K562 (cell line): ENCODE results near the gene CD52. TPM values are rescaled to one million over a fixed set of nuclear protein-coding genes. Genes with fewer than 3 reads are reported as not detected.
A peak's percentile ranks its signal among the peaks of the same experiment; 100 is the strongest.

Experiments used
- BCLAF1 ChIP-seq, 2 experiments: fragments of 450-650 bp in 1 of 2; IDR thresholded peaks; 2 replicates each; pipeline ENCODE4 v1.6.1; 2011 to 2017; ENCODE audit warnings: low read depth in 2 of 2, antibody characterized with exemption in 1 of 2, borderline replicate concordance in 1 of 2, low read length in 1 of 2, mild to moderate bottlenecking in 1 of 2, mixed read lengths in 1 of 2; ENCODE audit not compliant: control insufficient read depth in 1 of 2
- C11orf30 ChIP-seq: fragments of 450-650 bp; IDR thresholded peaks from 2 replicates; pipeline ENCODE4 v1.6.1; 2016; ENCODE audit warnings: low read depth, mild to moderate bottlenecking
- CXXC5 ChIP-seq: fragments of 250-450 bp; sonication (Bioruptor Pico); IDR thresholded peaks from 2 replicates; pipeline ENCODE4 v1.8.0; 2022; ENCODE audit warnings: inconsistent platforms, mild to moderate bottlenecking, moderate library complexity
- DACH1 ChIP-seq: fragments of 450-650 bp; IDR thresholded peaks from 2 replicates; pipeline ENCODE4 v1.6.1; 2018; ENCODE audit not compliant: partially characterized antibody
- KLF16 ChIP-seq: IDR thresholded peaks from 2 replicates; pipeline ENCODE4 v1.6.1; 2016; ENCODE audit warnings: antibody characterized with exemption
- PRMT5 ChIP-seq: sonication (generic); formaldehyde crosslinking; IDR thresholded peaks from 2 replicates; pipeline ENCODE4 v1.5.0; 2020; ENCODE audit warnings: missing genetic modification reagents
- RHOXF2B ChIP-seq: fragments of 250-450 bp; sonication (Bioruptor Pico); conservative IDR thresholded peaks from 2 replicates; pipeline ENCODE4 v1.5.1; 2021
- SIN3A ChIP-seq, 2 experiments: fragments of 150-350 bp in 1 of 2; IDR thresholded peaks; 2 replicates each; pipeline ENCODE4 v1.6.1; 2011 to 2016; ENCODE audit warnings: borderline replicate concordance in 2 of 2, low read depth in 2 of 2, low read length in 2 of 2, mild to moderate bottlenecking in 2 of 2, moderate library complexity in 2 of 2; ENCODE audit not compliant: control insufficient read depth in 1 of 2
- ZBTB40 ChIP-seq, 2 experiments: fragments of 450-650 bp in 1 of 2; sonication (generic) in 1 of 2; formaldehyde crosslinking in 1 of 2; IDR thresholded peaks; 2 replicates each; pipeline versions ENCODE4 v1.7.1 to v1.9.0; 2016 to 2022; ENCODE audit warnings: inconsistent platforms in 1 of 2, mild to moderate bottlenecking in 1 of 2, missing genetic modification reagents in 1 of 2
- ZC3H4 ChIP-seq: sonication (generic); formaldehyde crosslinking; IDR thresholded peaks from 2 replicates; pipeline ENCODE4 v1.9.0; 2021; ENCODE audit warnings: missing genetic modification reagents, borderline replicate concordance
- ZKSCAN3 ChIP-seq: fragments of 250-450 bp; sonication (Bioruptor Pico); IDR thresholded peaks from 2 replicates; pipeline ENCODE4 v1.4.0; 2020
- ZNF316 ChIP-seq: fragments of 450-650 bp; IDR thresholded peaks from 2 replicates; pipeline ENCODE4 v1.6.1; 2016
- polyA plus RNA-seq, 8 experiments: library from polyadenylated mRNA; depleted of rRNA in 4 of 8; stranded (reverse) in 5 of 8; unstranded in 3 of 8; fragments of >200 nt; fragmentation: Nextera tagmentation in 2 of 8; fragmentation: Illumina TruSeq in 1 of 8; extraction: Ambion mirVana in 2 of 8; extraction: Trizol in 1 of 8; gene quantifications; 2 replicates each; pipeline versions ENCODE4 v1.2.1 to v1.2.3, GENCODE V29; 2011 to 2014; ENCODE audit warnings: inconsistent platforms in 1 of 8, missing spikeins in 1 of 8
- total RNA-seq, 7 experiments: library from RNA; depleted of rRNA in 6 of 7; stranded (reverse); fragments of >200 nt in 6 of 7; fragmentation: Illumina TruSeq in 2 of 7; extraction: Trizol in 2 of 7; gene quantifications; 2 replicates each; pipeline versions ENCODE4 v1.2.1 to v1.2.3, GENCODE V29; 2011 to 2021; ENCODE audit warnings: low replicate concordance in 1 of 7
- TF ChIP-seq, protein P1 (sequence below): fragments of 450-650 bp; formaldehyde crosslinking; IDR thresholded peaks from 2 replicates; pipeline ENCODE4 v1.4.0; 2020; ENCODE audit warnings: mild to moderate bottlenecking

CD52 gene
- total and polyA plus RNA-seq, 9 of the 15 experiments (the other 6 are each of a cell fraction or from before 2014, with no cell fraction given) = 34.9 to 488 (median 173) TPM

- TF ChIP-seq ZC3H4 (CRISPR knock-in tag) (no peak; the same call in 1 of the 2 replicates), PRMT5 (CRISPR knock-in tag) (no peak), CXXC5 (CRISPR knock-in tag) (no peak; the same call in 1 of the 2 replicates), SIN3A (IDR thresholded peaks at IDR 0.05; ENCODE audit: borderline replicate concordance in 2 of 2, control insufficient read depth in 1 of 2, low read depth in 2 of 2, low read length in 2 of 2) (peak; percentile 99), ZBTB40 (IDR thresholded peaks at IDR 0.05) (no peak), ZBTB40 (CRISPR knock-in tag; IDR thresholded peaks at IDR 0.05) (no peak), KLF16 (no peak), RHOXF2B (no peak), ZKSCAN3 (CRISPR knock-in tag) (no peak), BCLAF1 (IDR thresholded peaks at IDR 0.05; ENCODE audit: borderline replicate concordance in 1 of 2, control insufficient read depth in 1 of 2, low read depth in 2 of 2, low read length in 1 of 2) (no peak), ZNF316 (no peak), C11orf30 (peak; percentile 83), DACH1 (no peak)
- TF ChIP-seq, protein P1, sequence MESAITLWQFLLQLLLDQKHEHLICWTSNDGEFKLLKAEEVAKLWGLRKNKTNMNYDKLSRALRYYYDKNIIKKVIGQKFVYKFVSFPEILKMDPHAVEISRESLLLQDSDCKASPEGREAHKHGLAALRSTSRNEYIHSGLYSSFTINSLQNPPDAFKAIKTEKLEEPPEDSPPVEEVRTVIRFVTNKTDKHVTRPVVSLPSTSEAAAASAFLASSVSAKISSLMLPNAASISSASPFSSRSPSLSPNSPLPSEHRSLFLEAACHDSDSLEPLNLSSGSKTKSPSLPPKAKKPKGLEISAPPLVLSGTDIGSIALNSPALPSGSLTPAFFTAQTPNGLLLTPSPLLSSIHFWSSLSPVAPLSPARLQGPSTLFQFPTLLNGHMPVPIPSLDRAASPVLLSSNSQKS (CRISPR knock-in tag) = no peak
Measured at GRCh38 chr1:26306290-26307229, 11.2 kb upstream of the CD52 start, which contains the start of gene UBXN11 (continued).
